Activated CD8-positive, alpha-beta T cell treated with anti-CD3 and anti-CD28 coated beads for 36 hours (primary cell): ENCODE data around the gene TSC2. TPM values are rescaled to one million over a fixed set of nuclear protein-coding genes. Genes with fewer than 3 reads are reported as not detected.

ENCODE experiments used
- ATAC-seq: fragments of 200-7000 bp; cut with Tn5 transposase; one replicate; pipeline ENCODE4 v1.10.0; 2021; ENCODE audit warnings: mild to moderate bottlenecking, moderate library complexity
- CTCF ChIA-PET: fragments of 350-600 bp; sonication (Branson Sonifier 250); formaldehyde crosslinking; loops from one replicate; lab custom pipeline; 2021; ENCODE audit warnings: antibody characterized with exemption; lab: Charles Lee
- POLR2A ChIA-PET: fragments of 350-600 bp; sonication (Branson Sonifier 250); formaldehyde crosslinking; loops from one replicate; lab custom pipeline; 2021; ENCODE audit warnings: antibody characterized with exemption; lab: Charles Lee
- DNase-seq: peaks from one replicate; pipeline ENCODE4 v3.0.0-alpha.2; 2020
- H3K27ac Mint-ChIP-seq: one replicate; pipeline ENCODE4 v1.8.0; 2021; ENCODE audit warnings: mild to moderate bottlenecking, mixed read lengths
- H3K27me3 Mint-ChIP-seq: one replicate; pipeline ENCODE4 v1.8.0; 2021; ENCODE audit warnings: mixed read lengths
- H3K36me3 Mint-ChIP-seq: one replicate; pipeline ENCODE4 v1.8.0; 2021; ENCODE audit warnings: low read depth, mixed read lengths
- H3K4me1 Mint-ChIP-seq: one replicate; pipeline ENCODE4 v1.8.0; 2021; ENCODE audit warnings: low read depth, mixed read lengths
- H3K4me3 Mint-ChIP-seq: one replicate; pipeline ENCODE4 v1.8.0; 2021; ENCODE audit warnings: mild to moderate bottlenecking, moderate library complexity, mixed read lengths
- H3K9me3 Mint-ChIP-seq: one replicate; pipeline ENCODE4 v1.8.0; 2021; ENCODE audit warnings: mixed read lengths
- CTCF ChIP-seq: fragments of 200-600 bp; IDR thresholded peaks from one replicate; pipeline ENCODE4 v1.8.0; 2022; ENCODE audit warnings: antibody characterized with exemption, mild to moderate bottlenecking
- intact Hi-C: fragments of 100-400 bp; cut with micrococcal nuclease; formaldehyde crosslinking; loops from one replicate; pipeline ENCODE4 v1.10.0; 2022
- total RNA-seq, 2 experiments: library from RNA; stranded (reverse); gene quantifications; one replicate each; pipeline ENCODE4 v1.2.3, GENCODE V29; 2021

The TSC2 gene
- total RNA-seq, 2 experiments from 2014 or later = 54.4 to 57.3 TPM

- ATAC-seq = no peak
- CTCF ChIA-PET = interaction anchor here (0.8 kb wide), 1 partner anchor 14 kb away, joined by 3 read pairs; no protein-coding TSS in a partner anchor
- Mint-ChIP-seq H3K9me3 (no peaks in the 10 kb centered on the region), H3K4me1 (no peaks in the 10 kb centered on the region), H3K36me3 (no peaks in the 10 kb centered on the region), H3K4me3 (no peak overlapping the region), H3K27ac (no peak overlapping the region), H3K27me3 (no peaks in the 10 kb centered on the region)
- POLR2A ChIA-PET = no interaction called here
- intact Hi-C loops = no loop called here
- no peak for TF ChIP-seq CTCF
- DNase-seq = no peak
Observed at GRCh38 chr16:2036200-2036966, 11.4 kb upstream of the TSC2 start.

- H3K4me3 Mint-ChIP-seq = no peak overlapping the region
- no peaks in the 10 kb centered on the region for H3K27me3 Mint-ChIP-seq
- H3K27ac Mint-ChIP-seq = no peak overlapping the region
- DNase-seq (no peak), ATAC-seq (no peak)
- CTCF ChIA-PET = no interaction called here
- no peaks in the 10 kb centered on the region for H3K4me1 Mint-ChIP-seq
- H3K9me3 Mint-ChIP-seq = no peaks in the 10 kb centered on the region
- no peaks in the 10 kb centered on the region for H3K36me3 Mint-ChIP-seq
- intact Hi-C loops = no loop called here
- POLR2A ChIA-PET = no interaction called here
- no peak for TF ChIP-seq CTCF
Observed at GRCh38 chr16:2037115-2037514, 10.7 kb upstream of the TSC2 start.

GRCh38 chr16:2037647-2038381 is 10.0 kb upstream of the TSC2 start:
- TF ChIP-seq CTCF = no peak
- ATAC-seq = no peak
- CTCF ChIA-PET = no interaction called here
- no peak overlapping the region for H3K27ac Mint-ChIP-seq
- H3K27me3 Mint-ChIP-seq = no peaks in the 10 kb centered on the region
- DNase-seq = no peak
- H3K9me3 Mint-ChIP-seq = no peaks in the 10 kb centered on the region
- H3K36me3 Mint-ChIP-seq = no peaks in the 10 kb centered on the region
- H3K4me3 Mint-ChIP-seq = no peak overlapping the region
- intact Hi-C loops = no loop called here
- POLR2A ChIA-PET = no interaction called here
- no peaks in the 10 kb centered on the region for H3K4me1 Mint-ChIP-seq

- Mint-ChIP-seq H3K9me3 (no peaks in the 10 kb centered on the region), H3K27ac (no peak overlapping the region), H3K36me3 (no peaks in the 10 kb centered on the region), H3K4me3 (no peak overlapping the region), H3K4me1 (no peaks in the 10 kb centered on the region), H3K27me3 (no peaks in the 10 kb centered on the region)
- DNase-seq = no peak
- ATAC-seq = no peak
- ChIA-PET CTCF (no interaction called here), POLR2A (no interaction called here)
- intact Hi-C loops = no loop called here
- no peak for TF ChIP-seq CTCF
Observed at GRCh38 chr16:2038382-2039231, 9.2 kb upstream of the TSC2 start.
